ENCODE results near the gene HLA-DRA. TPM values are rescaled to one million over a fixed set of nuclear protein-coding genes. Genes with fewer than 3 reads are reported as not detected.

Gene HLA-DRA
- total and polyA plus RNA-seq, 2 of the 4 experiments (the other 2 are of a cell fraction): not detected

GRCh38 chr6:32445321-32445854 lies 5.7 kb downstream of the HLA-DRA start:
- Histone ChIP-seq H4K5ac (ENCODE audit: low read depth, low read length) (no peak overlapping the region), H3K4me1 (ENCODE audit: control insufficient read depth, insufficient read depth, low read length) (no peaks in the 10 kb centered on the region), H4K8ac (ENCODE audit: low read depth in 2 of 2, low read length in 2 of 2) (no peak overlapping the region), H3K9ac (ENCODE audit: low read depth, low read length) (no peak overlapping the region), H2AK9ac (replicated peaks; ENCODE audit: low read depth, low read length, poor library complexity) (no peak overlapping the region), H2BK120ac (ENCODE audit: low read depth, low read length) (no peak overlapping the region), H3K14ac (replicated peaks; ENCODE audit: low read depth, low read length) (no peak overlapping the region), H2AK5ac (ENCODE audit: low read depth, low read length) (no peak overlapping the region), H3K27me3 (ENCODE audit: control insufficient read depth, insufficient read depth, low read length) (no peaks in the 10 kb centered on the region), H3K79me1 (ENCODE audit: low read depth in 1 of 2, low read length in 2 of 2) (no peaks in the 10 kb centered on the region), H3K4ac (ENCODE audit: low read depth, low read length) (no peak overlapping the region), H2BK15ac (ENCODE audit: low read depth, low read length) (no peak overlapping the region), H4K91ac (ENCODE audit: insufficient read depth, low read depth, low read length) (no peak overlapping the region), H3K27ac (ENCODE audit: insufficient read depth, low read length) (no peak overlapping the region), H3K9me1 (ENCODE audit: insufficient read depth, low read length) (no peaks in the 10 kb centered on the region), H3K4me2 (ENCODE audit: low read depth, low read length) (no peak overlapping the region), H3K4me3 (ENCODE audit: insufficient read depth, low read depth, low read length) (no peak overlapping the region), H2AFZ (replicated peaks; ENCODE audit: low read length, poor library complexity) (no peak overlapping the region), H3K23ac (ENCODE audit: low read depth, low read length) (no peak overlapping the region), H2BK20ac (ENCODE audit: low read depth, low read length) (no peak overlapping the region), H4K20me1 (ENCODE audit: insufficient read depth, low read length) (no peaks in the 10 kb centered on the region), H3K56ac (ENCODE audit: extremely low read depth, insufficient read depth, low read length) (no peak overlapping the region), H3K18ac (ENCODE audit: low read depth, low read length) (no peak overlapping the region), H2BK5ac (ENCODE audit: low read depth, low read length, poor library complexity, severe bottlenecking) (no peak overlapping the region), H3K9me3 (ENCODE audit: control insufficient read depth, insufficient read depth, low read length) (no peaks in the 10 kb centered on the region), H3K36me3 (ENCODE audit: control insufficient read depth, insufficient read depth, low read length) (no peaks in the 10 kb centered on the region)
- in situ Hi-C loops (cut with MboI; ENCODE audit: low sequenced_read_pairs): no loop called here
- ChIA-PET POLR2A (ENCODE audit: unreplicated experiment) (no interaction called here), CTCF (no interaction called here)
- ATAC-seq (ENCODE audit: low read depth): no peak
- WGBS, 2 experiments (ENCODE audit: extremely low coverage in 2 of 2, insufficient read length in 1 of 2): no CpG with 5 or more reads among the region's 3 CpGs
- BruUV-seq (replicated peaks): no TSS peak
- no peak for TF ChIP-seq MAZ (IDR thresholded peaks at IDR 0.05; ENCODE audit: borderline replicate concordance, low read depth, low read length)
- TF ChIP-seq RCOR1 (IDR thresholded peaks at IDR 0.05; ENCODE audit: insufficient replicate concordance, low read length): no peak
- TF ChIP-seq RAD21 (IDR thresholded peaks at IDR 0.05; ENCODE audit: low read length): no peak
- no peak for TF ChIP-seq CHD1 (IDR thresholded peaks at IDR 0.05; ENCODE audit: low read depth, low read length)
- TF ChIP-seq CEBPB (IDR thresholded peaks at IDR 0.05; ENCODE audit: low read depth, low read length): no peak
- TF ChIP-seq RFX5 (IDR thresholded peaks at IDR 0.05; ENCODE audit: low read depth, low read length): no peak
- no peak for TF ChIP-seq SMC3 (IDR thresholded peaks at IDR 0.05; ENCODE audit: low read depth, low read length)
- no peak for TF ChIP-seq BHLHE40 (IDR thresholded peaks at IDR 0.05; ENCODE audit: low read depth, low read length)
- TF ChIP-seq NFE2L2 (IDR thresholded peaks at IDR 0.05; ENCODE audit: low read depth, low read length): no peak
- no peak for TF ChIP-seq MAFK (IDR thresholded peaks at IDR 0.05; ENCODE audit: low read depth, low read length)
- TF ChIP-seq MXI1 (IDR thresholded peaks at IDR 0.05; ENCODE audit: borderline replicate concordance, low read depth, low read length): no peak
- no peak for TF ChIP-seq CTCF (conservative IDR thresholded peaks at IDR 0.05; ENCODE audit: low read depth, low read length)
- no peak for TF ChIP-seq FOS (IDR thresholded peaks at IDR 0.05; ENCODE audit: low read depth, low read length)
- TF ChIP-seq POLR2A (IDR thresholded peaks at IDR 0.05; ENCODE audit: low read depth, low read length): no peak
- no peak for TF ChIP-seq ELK1 (IDR thresholded peaks at IDR 0.05; ENCODE audit: borderline replicate concordance, low read depth, low read length)
- no peak for TF ChIP-seq USF2 (IDR thresholded peaks at IDR 0.05; ENCODE audit: low read depth, low read length)
- intact Hi-C loops (cut with micrococcal nuclease): no loop called here
- dilution Hi-C loops (cut with HindIII; ENCODE audit: low sequenced_read_pairs, unreplicated experiment): no loop called here
- no peak for DNase-seq
